NT2/D1 (cell line): ENCODE data around the gene MTNR1B.

Experiments
- DNase-seq: peaks from one replicate; pipeline ENCODE4 v3.0.0-alpha.2; 2011; ENCODE audit warnings: low read depth, low spot score
- H3K27me3 ChIP-seq: 2 replicates; pipeline ENCODE4 v1.6.0; 2011; ENCODE audit warnings: mild to moderate bottlenecking; ENCODE audit not compliant: insufficient read length, insufficient read depth
- H3K36me3 ChIP-seq: 2 replicates; pipeline ENCODE4 v1.6.1; 2011; ENCODE audit warnings: mild to moderate bottlenecking, low read length, mixed read lengths; ENCODE audit not compliant: insufficient read depth, insufficient read length
- H3K4me1 ChIP-seq: 2 replicates; pipeline ENCODE4 v1.5.1; 2011; ENCODE audit not compliant: insufficient read depth, insufficient read length
- H3K4me3 ChIP-seq: 2 replicates; pipeline ENCODE4 v1.5.1; 2011; ENCODE audit warnings: low read depth; ENCODE audit not compliant: insufficient read length
- H3K9ac ChIP-seq: 2 replicates; pipeline ENCODE4 v1.6.0; 2011; ENCODE audit warnings: low read depth; ENCODE audit not compliant: insufficient read length
- H3K9me3 ChIP-seq: 2 replicates; pipeline ENCODE4 v1.5.1; 2011; ENCODE audit warnings: mild to moderate bottlenecking, low read length; ENCODE audit not compliant: insufficient read depth
- SUZ12 ChIP-seq: IDR thresholded peaks from 2 replicates; pipeline ENCODE4 v1.6.1; 2011; ENCODE audit not compliant: insufficient read length, insufficient read depth; ENCODE audit errors: extremely low read depth
- YY1 ChIP-seq: IDR thresholded peaks from 2 replicates; pipeline ENCODE4 v1.6.1; 2011; ENCODE audit not compliant: insufficient read length, insufficient read depth
- ZNF274 ChIP-seq: IDR thresholded peaks from 2 replicates; pipeline ENCODE4 v1.6.1; 2011; ENCODE audit warnings: mild to moderate bottlenecking, low read depth, low read length

The MTNR1B gene

DNA sequence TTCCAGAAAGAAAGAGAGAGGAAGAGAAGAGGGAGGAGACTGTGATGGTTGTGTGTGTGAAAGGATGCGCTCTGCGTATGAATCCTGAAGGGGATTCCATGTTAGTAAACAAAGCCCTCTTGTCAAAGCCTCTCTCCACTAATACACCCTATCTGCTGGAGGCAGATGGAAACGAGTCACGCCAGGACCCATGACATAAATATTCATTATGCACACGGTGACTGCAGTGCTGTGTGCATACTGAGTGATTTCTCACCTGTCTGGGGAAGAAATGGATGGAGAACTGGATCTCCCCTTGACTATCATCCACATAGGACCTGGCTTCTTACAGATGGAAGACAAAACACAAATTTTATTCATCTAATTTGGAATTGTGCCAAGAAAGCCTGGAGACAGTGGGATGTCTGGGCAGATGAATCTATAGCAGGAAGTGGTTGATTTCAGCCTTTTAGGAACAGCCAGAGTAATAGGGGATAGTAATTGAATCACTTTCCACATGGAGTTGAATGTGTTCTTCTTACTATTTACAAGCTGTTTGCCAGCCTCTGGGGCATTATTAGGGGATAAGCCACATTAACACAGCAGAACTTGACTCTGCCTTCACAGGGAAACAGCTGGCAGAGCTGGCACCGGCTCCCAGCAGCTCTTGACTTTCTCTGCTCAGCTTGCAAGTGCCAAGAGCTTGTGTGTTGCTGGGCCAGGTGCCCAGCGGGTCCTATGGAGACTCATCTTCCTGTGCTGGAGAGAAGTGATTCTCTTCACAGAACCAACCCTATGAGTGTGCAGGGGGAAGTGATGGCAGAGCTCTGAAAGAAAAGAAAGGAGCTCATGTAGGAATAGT lies 9.0 kb downstream of the MTNR1B start:
- Histone ChIP-seq H3K9ac (no peak overlapping the region), H3K9me3 (no peaks in the 10 kb centered on the region), H3K36me3 (no peaks in the 10 kb centered on the region), H3K4me1 (no peaks in the 10 kb centered on the region), H3K27me3 (no peaks in the 10 kb centered on the region), H3K4me3 (no peak overlapping the region)
- no peak for DNase-seq
- TF ChIP-seq SUZ12 (no peak), ZNF274 (no peak), YY1 (no peak)

DNA sequence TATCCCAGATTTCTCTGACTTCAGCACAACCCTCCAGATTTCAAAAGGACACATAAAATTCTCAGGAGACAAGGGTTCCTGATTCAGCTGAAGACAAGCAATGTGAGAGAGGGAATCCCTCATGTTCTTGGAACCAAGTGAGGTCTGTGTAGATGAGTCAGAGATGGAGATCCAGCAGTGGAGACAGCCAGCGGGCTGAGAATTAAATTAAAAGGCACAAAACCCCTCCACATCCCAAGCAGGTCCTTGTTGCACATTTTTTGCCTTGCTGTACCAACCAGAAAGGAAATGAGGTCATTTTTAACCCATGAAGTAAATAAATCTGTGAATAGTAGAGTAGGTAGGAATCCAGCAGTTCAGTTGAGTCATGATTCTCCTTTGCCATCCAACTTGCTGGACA lies 9.7 kb downstream of the MTNR1B start:
- H3K36me3 ChIP-seq: no peaks in the 10 kb centered on the region
- DNase-seq: no peak
- no peak overlapping the region for H3K9ac ChIP-seq
- H3K9me3 ChIP-seq: no peaks in the 10 kb centered on the region
- no peaks in the 10 kb centered on the region for H3K27me3 ChIP-seq
- H3K4me1 ChIP-seq: no peaks in the 10 kb centered on the region
- no peak for TF ChIP-seq YY1
- no peak for TF ChIP-seq ZNF274
- TF ChIP-seq SUZ12: no peak
- no peak overlapping the region for H3K4me3 ChIP-seq

DNA sequence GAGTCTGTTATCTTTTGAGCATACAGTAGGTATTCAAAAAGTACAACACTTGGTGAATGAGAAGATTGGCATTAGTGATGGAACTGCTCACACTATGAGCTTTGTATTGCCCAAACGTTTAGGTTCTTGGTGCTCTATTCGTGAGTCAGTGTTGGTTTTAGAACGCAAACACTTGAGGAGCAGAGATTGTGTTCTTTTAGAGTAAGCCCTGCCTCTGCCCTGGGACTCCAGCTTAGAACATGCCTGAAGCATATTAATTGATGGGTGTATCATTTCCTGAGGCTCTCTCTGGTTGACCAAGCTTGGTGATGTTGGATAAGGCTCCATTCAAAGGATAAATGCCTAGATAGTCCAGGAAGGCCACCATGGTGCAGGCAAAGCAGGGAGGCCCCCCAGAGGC lies 10.9 kb downstream of the MTNR1B start:
- Histone ChIP-seq H3K9me3 (no peaks in the 10 kb centered on the region), H3K4me3 (no peak overlapping the region), H3K27me3 (no peaks in the 10 kb centered on the region), H3K36me3 (no peaks in the 10 kb centered on the region), H3K9ac (no peak overlapping the region), H3K4me1 (peaks cover 4% of the 10 kb centered on the region)
- no peak for TF ChIP-seq SUZ12
- no peak for TF ChIP-seq ZNF274
- no peak for TF ChIP-seq YY1
- no peak for DNase-seq

DNA sequence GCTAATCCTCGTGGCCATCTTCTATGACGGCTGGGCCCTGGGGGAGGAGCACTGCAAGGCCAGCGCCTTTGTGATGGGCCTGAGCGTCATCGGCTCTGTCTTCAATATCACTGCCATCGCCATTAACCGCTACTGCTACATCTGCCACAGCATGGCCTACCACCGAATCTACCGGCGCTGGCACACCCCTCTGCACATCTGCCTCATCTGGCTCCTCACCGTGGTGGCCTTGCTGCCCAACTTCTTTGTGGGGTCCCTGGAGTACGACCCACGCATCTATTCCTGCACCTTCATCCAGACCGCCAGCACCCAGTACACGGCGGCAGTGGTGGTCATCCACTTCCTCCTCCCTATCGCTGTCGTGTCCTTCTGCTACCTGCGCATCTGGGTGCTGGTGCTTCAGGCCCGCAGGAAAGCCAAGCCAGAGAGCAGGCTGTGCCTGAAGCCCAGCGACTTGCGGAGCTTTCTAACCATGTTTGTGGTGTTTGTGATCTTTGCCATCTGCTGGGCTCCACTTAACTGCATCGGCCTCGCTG lies 12.1 kb downstream of the MTNR1B start:
- no peak for DNase-seq
- H3K4me3 ChIP-seq: no peak overlapping the region
- H3K27me3 ChIP-seq: no peaks in the 10 kb centered on the region
- no peaks in the 10 kb centered on the region for H3K9me3 ChIP-seq
- H3K9ac ChIP-seq: no peak overlapping the region
- peaks cover 4% of the 10 kb centered on the region for H3K4me1 ChIP-seq
- H3K36me3 ChIP-seq: no peaks in the 10 kb centered on the region
- TF ChIP-seq SUZ12: no peak
- TF ChIP-seq YY1: no peak
- TF ChIP-seq ZNF274: no peak

DNA sequence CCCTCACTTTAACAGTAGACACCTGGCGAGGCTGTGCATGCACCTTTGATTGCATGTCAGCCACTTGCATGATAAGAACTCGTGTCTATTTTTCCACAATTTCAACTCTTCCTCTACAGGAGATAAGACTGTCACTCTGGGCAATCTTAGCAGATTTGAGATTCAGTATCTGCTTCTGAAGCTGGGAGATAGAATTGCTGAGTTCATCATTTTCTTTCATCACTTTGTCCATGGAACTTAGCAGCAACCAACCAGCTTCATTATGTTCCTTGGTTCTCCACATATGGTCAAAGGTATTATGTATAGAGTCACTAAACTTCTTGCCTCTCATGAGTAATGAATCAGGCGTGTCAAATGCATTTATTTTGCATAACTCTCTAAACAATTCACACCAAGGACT lies 17.1 kb downstream of the MTNR1B start:
- DNase-seq: no peak
- no peaks in the 10 kb centered on the region for H3K9me3 ChIP-seq
- no peaks in the 10 kb centered on the region for H3K27me3 ChIP-seq
- TF ChIP-seq YY1 (no peak), ZNF274 (no peak), SUZ12 (no peak)
- peaks cover 4% of the 10 kb centered on the region for H3K4me1 ChIP-seq
- no peak overlapping the region for H3K4me3 ChIP-seq
- no peaks in the 10 kb centered on the region for H3K36me3 ChIP-seq
- no peak overlapping the region for H3K9ac ChIP-seq

DNA sequence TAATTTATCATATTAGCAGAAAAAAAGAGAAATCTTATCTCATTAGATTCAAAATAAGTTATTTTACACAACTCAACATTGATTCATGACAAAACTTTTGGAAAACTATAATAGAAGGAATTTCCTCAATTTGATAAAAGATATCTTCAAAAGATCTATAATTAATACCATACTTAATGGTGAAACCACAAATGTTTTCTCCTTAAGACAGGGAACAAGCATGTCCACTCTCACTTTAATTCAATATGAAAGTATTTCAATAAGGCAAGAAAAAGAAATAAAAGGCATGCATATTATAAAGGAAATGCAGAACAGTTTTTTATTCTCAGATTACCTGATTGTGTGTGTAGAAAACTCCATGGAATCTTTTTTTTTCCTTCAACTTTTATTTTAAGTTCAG lies 23.6 kb downstream of the MTNR1B start:
- TF ChIP-seq SUZ12 (no peak), ZNF274 (no peak), YY1 (no peak)
- no peaks in the 10 kb centered on the region for H3K27me3 ChIP-seq
- DNase-seq: no peak
- H3K4me3 ChIP-seq: no peak overlapping the region
- no peaks in the 10 kb centered on the region for H3K4me1 ChIP-seq
- H3K36me3 ChIP-seq: no peaks in the 10 kb centered on the region
- H3K9ac ChIP-seq: no peak overlapping the region
- H3K9me3 ChIP-seq: no peaks in the 10 kb centered on the region

DNA sequence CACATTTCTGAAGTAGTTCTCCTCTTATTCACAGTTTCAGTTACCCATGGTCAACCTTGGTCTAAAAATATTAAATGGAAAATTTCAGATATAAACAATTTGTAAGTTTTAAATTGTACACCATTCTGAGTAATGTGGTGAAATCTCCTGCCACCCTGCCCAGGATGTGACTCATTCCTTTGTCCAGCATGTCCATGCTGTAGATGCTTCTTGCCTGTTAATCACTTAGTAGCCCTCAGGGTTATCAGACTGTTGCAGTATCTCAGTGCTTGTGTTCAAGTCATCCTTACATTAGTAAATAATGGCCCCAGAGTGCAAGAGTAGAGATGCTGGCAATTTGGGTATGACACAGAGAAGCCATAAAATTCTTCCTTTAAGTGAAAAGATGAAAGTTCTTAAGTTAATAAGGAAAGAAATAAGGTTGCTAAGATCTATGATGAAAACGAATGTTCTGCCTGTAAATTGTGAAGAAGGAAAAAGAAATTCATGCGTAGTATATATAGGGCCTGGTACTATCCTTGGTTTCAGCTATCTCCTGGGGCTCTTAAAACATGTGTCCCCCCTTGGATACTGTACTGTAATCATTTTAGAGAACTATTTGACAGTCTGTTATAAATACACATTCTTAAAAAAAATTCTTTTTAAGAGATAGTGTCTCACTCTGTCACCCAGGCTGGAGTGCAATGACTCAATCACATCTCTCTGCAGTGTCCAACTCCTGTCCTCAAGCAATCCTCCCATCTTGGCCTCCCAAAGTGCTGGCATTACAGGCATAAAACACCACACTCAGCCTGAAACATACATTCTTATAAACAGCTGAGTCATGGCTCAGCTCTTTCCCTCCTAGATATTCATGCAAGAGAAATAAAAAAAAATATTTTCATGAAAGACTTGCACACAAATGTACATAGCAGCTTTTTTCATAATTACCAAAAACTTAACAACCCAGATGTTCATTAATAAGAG lies 31.3 kb downstream of the MTNR1B start:
- no peaks in the 10 kb centered on the region for H3K9me3 ChIP-seq
- no peaks in the 10 kb centered on the region for H3K4me1 ChIP-seq
- TF ChIP-seq ZNF274: no peak
- no peak for TF ChIP-seq YY1
- TF ChIP-seq SUZ12: no peak
- H3K9ac ChIP-seq: no peak overlapping the region
- no peaks in the 10 kb centered on the region for H3K36me3 ChIP-seq
- H3K27me3 ChIP-seq: no peaks in the 10 kb centered on the region
- no peak overlapping the region for H3K4me3 ChIP-seq
- no peak for DNase-seq
